Lower leg skin (tissue), 4 donors: ENCODE data around the gene IFITM1. TPM values are rescaled to one million over a fixed set of nuclear protein-coding genes. Genes with fewer than 3 reads are reported as not detected.

ENCODE experiments used
- DNase-seq, 2 donors: peaks; one replicate each; pipeline ENCODE4 v3.0.0-alpha.2; 2019; ENCODE audit warnings: low spot score in 2 of 2
- H3K4me3 ChIP-seq: fragments of 200-600 bp; sonication (generic); 2 replicates; pipeline ENCODE4 v1.5.1; 2017; ENCODE audit warnings: mild to moderate bottlenecking, low read depth; ENCODE audit not compliant: poor library complexity, severe bottlenecking
- POLR2A ChIP-seq, 2 donors: fragments of 450-650 bp; IDR thresholded peaks; one replicate each; pipeline ENCODE4 v1.6.1; 2016 to 2017; ENCODE audit warnings: antibody characterized with exemption in 2 of 2, mild to moderate bottlenecking in 1 of 2, moderate library complexity in 1 of 2
- WGBS, 2 donors: methylation state at CpG; one replicate each; pipeline ENCODE4 v1.1.5; 2018; 5-methylcytosine and 5-hydroxymethylcytosine counted together
- intact Hi-C: fragments of 100-400 bp; cut with DNase I; formaldehyde crosslinking; loops from one replicate; pipeline ENCODE4 v1.15.0; 2023; ENCODE audit warnings: low total_unique reads
- total RNA-seq, 4 donors: library from RNA; depleted of rRNA; stranded (reverse); fragments of >200 nt; gene quantifications; one replicate each; pipeline ENCODE4 v1.1.0, GENCODE V29; 2016
- TF ChIP-seq, protein P1 (sequence below), 3 donors: fragments of 450-650 bp; IDR thresholded peaks; one replicate each; pipeline ENCODE4 v1.5.1; 2016; ENCODE audit warnings: antibody characterized with exemption in 3 of 3, mild to moderate bottlenecking in 3 of 3, moderate library complexity in 2 of 3

Gene IFITM1
- total RNA-seq, 4 donors from 2014 or later = 44.2 to 114 (median 65.4) TPM

GRCh38 chr11:270451-271318 lies 43.2 kb upstream of the IFITM1 start:
- WGBS, 2 donors = 87 to 91% methylated on average over 11 to 18 of the region's 18 CpGs
- DNase-seq = peak in 1 of 2 donors; percentile 84
- intact Hi-C loops = no loop called here
- TF ChIP-seq POLR2A (IDR thresholded peaks at IDR 0.05) = no peak
- TF ChIP-seq, protein P1, sequence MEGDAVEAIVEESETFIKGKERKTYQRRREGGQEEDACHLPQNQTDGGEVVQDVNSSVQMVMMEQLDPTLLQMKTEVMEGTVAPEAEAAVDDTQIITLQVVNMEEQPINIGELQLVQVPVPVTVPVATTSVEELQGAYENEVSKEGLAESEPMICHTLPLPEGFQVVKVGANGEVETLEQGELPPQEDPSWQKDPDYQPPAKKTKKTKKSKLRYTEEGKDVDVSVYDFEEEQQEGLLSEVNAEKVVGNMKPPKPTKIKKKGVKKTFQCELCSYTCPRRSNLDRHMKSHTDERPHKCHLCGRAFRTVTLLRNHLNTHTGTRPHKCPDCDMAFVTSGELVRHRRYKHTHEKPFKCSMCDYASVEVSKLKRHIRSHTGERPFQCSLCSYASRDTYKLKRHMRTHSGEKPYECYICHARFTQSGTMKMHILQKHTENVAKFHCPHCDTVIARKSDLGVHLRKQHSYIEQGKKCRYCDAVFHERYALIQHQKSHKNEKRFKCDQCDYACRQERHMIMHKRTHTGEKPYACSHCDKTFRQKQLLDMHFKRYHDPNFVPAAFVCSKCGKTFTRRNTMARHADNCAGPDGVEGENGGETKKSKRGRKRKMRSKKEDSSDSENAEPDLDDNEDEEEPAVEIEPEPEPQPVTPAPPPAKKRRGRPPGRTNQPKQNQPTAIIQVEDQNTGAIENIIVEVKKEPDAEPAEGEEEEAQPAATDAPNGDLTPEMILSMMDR (IDR thresholded peaks at IDR 0.05) = no peak
- H3K4me3 ChIP-seq = no peak overlapping the region

- H3K4me3 ChIP-seq = no peak overlapping the region
- no peak for TF ChIP-seq POLR2A (IDR thresholded peaks at IDR 0.05)
- TF ChIP-seq, protein P1 (IDR thresholded peaks at IDR 0.05) = no peak
- peak in 1 of 2 donors; percentile 64 for DNase-seq
- intact Hi-C loops = no loop called here
- 84 to 95% methylated on average over 4 to 8 of the region's 8 CpGs for WGBS, 2 donors
Measured at GRCh38 chr11:271319-271715, 42.5 kb upstream of the IFITM1 start.

DNA sequence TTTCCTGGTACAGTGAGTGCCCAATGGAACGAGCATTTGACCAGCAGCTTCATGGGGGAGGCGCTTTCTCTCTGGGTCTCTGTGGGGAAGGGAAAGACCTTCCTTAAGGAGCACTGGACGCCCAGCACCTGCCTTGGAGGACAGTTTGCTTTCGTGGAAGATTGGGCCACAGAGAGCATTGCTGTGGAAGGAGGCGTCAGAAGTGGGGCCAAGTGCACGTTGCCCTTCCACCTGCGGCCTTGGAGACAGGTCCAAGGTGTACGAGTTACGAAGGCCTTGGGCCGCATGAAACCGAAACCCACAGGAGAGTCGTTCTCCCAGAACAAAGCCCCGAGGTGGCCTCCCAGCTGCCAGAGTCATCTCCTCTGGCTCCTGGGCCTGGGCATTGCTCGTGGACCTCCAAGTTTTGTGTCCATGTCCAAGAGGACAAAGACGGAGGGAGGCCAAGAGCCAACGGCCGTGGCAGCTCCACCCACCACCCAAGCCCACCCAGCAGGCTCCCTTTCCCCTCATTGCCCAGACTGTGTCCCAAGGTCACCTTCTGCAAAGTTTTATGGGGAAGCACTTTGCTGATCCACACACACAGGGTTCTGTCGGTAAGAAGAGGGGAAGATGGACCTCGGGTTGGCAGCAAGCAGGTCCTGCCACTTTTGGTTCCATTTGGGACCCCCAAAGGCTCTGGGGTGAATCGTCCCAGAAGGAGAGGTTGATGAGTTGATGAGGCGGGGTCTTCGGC lies 41.5 kb upstream of the IFITM1 start:
- DNase-seq = peak in 1 of 2 donors; percentile 72
- WGBS, 2 donors = 86 to 89% methylated on average over 22 of the region's 22 CpGs
- no peak for TF ChIP-seq POLR2A (IDR thresholded peaks at IDR 0.05)
- TF ChIP-seq, protein P1 (IDR thresholded peaks at IDR 0.05) = no peak
- intact Hi-C loops = no loop called here
- H3K4me3 ChIP-seq = no peak overlapping the region

DNA sequence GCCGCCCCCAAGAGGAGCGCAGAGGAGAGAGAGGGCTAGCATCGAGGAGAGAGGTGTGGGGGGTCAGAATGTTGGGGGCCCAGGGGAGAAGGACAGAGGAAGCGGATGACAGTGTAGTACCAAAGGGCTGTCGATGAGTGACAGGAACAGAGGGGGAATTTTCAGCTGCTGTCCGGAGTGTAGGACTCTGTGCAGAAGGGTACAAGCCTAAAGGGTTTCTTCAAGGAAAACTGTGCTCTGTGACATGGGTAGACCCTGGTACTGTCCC lies 41.0 kb upstream of the IFITM1 start:
- WGBS, 2 donors = 86 to 92% methylated on average over 6 of the region's 6 CpGs
- H3K4me3 ChIP-seq = no peak overlapping the region
- intact Hi-C loops = no loop called here
- no peak for TF ChIP-seq POLR2A (IDR thresholded peaks at IDR 0.05)
- TF ChIP-seq, protein P1 (IDR thresholded peaks at IDR 0.05) = no peak
- no peak for DNase-seq

DNA sequence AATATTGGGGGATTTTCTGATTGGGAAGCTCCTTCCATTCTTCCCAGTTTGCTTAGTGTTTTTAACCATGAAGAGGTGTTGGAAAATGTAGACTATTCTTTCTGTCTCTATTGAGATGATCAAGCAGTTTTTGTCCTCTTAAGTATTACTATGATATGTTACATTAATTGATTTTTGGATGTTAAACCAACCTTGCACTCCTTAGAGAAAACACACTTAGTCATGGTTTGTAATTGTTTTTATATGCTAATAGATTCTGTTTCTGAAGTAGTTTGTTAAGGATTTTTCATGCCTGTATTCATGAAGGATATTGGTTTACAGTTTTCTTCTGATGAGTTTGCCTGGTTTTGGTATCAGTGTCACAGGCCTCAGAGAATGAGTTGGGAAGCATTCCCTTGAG lies 37.6 kb upstream of the IFITM1 start:
- no peak overlapping the region for H3K4me3 ChIP-seq
- no peak for TF ChIP-seq POLR2A (IDR thresholded peaks at IDR 0.05)
- no peak for DNase-seq
- intact Hi-C loops = no loop called here
